Activated CD4-positive, alpha-beta T cell treated with anti-CD3 and anti-CD28 coated beads, Interleukin-2, amount 50 U/mL, for 1 hour (primary cell): Measurements from ENCODE around the gene SPTA1.
"Not testable (repeated sequence)": the region's sequence is repeated elsewhere in the genome, so short reads cannot be mapped to it uniquely, and the experiment has no call there.

Source experiments
- DNase-seq: peaks from one replicate; pipeline ENCODE4 v3.0.0-alpha.2; 2020

The SPTA1 gene

GRCh38 chr1:158686111-158687009, at the start of gene SPTA1:
TSS of gene SPTA1 (minus strand) at chr1:158686715. CDS start at chr1:158686517, 198 bp downstream.
- no peak for DNase-seq

GRCh38 chr1:158735848-158736247, 49.3 kb upstream of the SPTA1 start:
- no peak for DNase-seq

GRCh38 chr1:158732524-158732923, 46.0 kb upstream of the SPTA1 start:
- DNase-seq: no peak

GRCh38 chr1:158731707-158732106, 45.2 kb upstream of the SPTA1 start:
- DNase-seq: no peak

GRCh38 chr1:158730453-158730852, 43.9 kb upstream of the SPTA1 start:
- DNase-seq: no peak

- DNase-seq: no peak
These were observed 42.2 kb upstream of the SPTA1 start for GRCh38 chr1:158728510-158729225.

GRCh38 chr1:158724442-158724841, 37.9 kb upstream of the SPTA1 start:
- no peak for DNase-seq

GRCh38 chr1:158720620-158721019, 34.1 kb upstream of the SPTA1 start, which contains the start of gene OR6K3:
TSS of gene OR6K3 (minus strand) at chr1:158720720. CDS start at chr1:158718115, 2,605 bp downstream.
- DNase-seq: no peak

- DNase-seq: no peak
These were observed 33.1 kb upstream of the SPTA1 start for GRCh38 chr1:158719664-158720063.

GRCh38 chr1:158717344-158717743, 30.8 kb upstream of the SPTA1 start:
- no peak for DNase-seq

GRCh38 chr1:158716335-158716734, 29.8 kb upstream of the SPTA1 start:
- DNase-seq: no peak

- DNase-seq: no peak
These were observed 28.2 kb upstream of the SPTA1 start for GRCh38 chr1:158714754-158715153.

GRCh38 chr1:158711098-158711497, 24.6 kb upstream of the SPTA1 start:
- DNase-seq: no peak

- DNase-seq: no peak
These were observed 19.6 kb upstream of the SPTA1 start for GRCh38 chr1:158706096-158706495.

- DNase-seq: no peak
These were observed 14.0 kb upstream of the SPTA1 start, which contains the start of gene OR6K2 for GRCh38 chr1:158700552-158700951. TSS of gene OR6K2 (minus strand) at chr1:158700652. CDS start at chr1:158700652, 0 bp downstream.

- no peak for DNase-seq
These were observed 8.1 kb upstream of the SPTA1 start for GRCh38 chr1:158694596-158694995.

GRCh38 chr1:158692356-158692755, 5.8 kb upstream of the SPTA1 start:
- no peak for DNase-seq

- no peak for DNase-seq
These were observed 5.4 kb upstream of the SPTA1 start for GRCh38 chr1:158691907-158692306.

GRCh38 chr1:158691149-158691548, 4.6 kb upstream of the SPTA1 start:
- not testable (repeated sequence) for DNase-seq

GRCh38 chr1:158689875-158690274, 3.4 kb upstream of the SPTA1 start:
- no peak for DNase-seq

- DNase-seq: no peak
These were observed 2.6 kb upstream of the SPTA1 start for GRCh38 chr1:158689110-158689509.

GRCh38 chr1:158688343-158688742, 1.8 kb upstream of the SPTA1 start:
- DNase-seq: not testable (repeated sequence)

GRCh38 chr1:158687037-158687436, 522 bp upstream of the SPTA1 start:
- DNase-seq: no peak

GRCh38 chr1:158685085-158685484, 1.4 kb downstream of the SPTA1 start:
- DNase-seq: no peak
